OCI-LY7 (cell line): ENCODE data around the gene LMO4.

Source experiments
- EZH2phosphoT487 ChIP-seq: fragments of 200-600 bp; sonication (generic); IDR thresholded peaks from 2 replicates; pipeline ENCODE4 v1.6.1; 2018; ENCODE audit warnings: low read depth, borderline replicate concordance, mild to moderate bottlenecking, mixed run types, antibody characterized with exemption, low read length, moderate library complexity, mixed read lengths
- TF ChIP-seq, protein P1 (sequence below): fragments of 200-600 bp; sonication (generic); conservative IDR thresholded peaks from 2 replicates; pipeline ENCODE4 v1.5.1; 2014; ENCODE audit warnings: mild to moderate bottlenecking, antibody characterized with exemption, low read length, moderate library complexity, mixed read lengths

DNA sequence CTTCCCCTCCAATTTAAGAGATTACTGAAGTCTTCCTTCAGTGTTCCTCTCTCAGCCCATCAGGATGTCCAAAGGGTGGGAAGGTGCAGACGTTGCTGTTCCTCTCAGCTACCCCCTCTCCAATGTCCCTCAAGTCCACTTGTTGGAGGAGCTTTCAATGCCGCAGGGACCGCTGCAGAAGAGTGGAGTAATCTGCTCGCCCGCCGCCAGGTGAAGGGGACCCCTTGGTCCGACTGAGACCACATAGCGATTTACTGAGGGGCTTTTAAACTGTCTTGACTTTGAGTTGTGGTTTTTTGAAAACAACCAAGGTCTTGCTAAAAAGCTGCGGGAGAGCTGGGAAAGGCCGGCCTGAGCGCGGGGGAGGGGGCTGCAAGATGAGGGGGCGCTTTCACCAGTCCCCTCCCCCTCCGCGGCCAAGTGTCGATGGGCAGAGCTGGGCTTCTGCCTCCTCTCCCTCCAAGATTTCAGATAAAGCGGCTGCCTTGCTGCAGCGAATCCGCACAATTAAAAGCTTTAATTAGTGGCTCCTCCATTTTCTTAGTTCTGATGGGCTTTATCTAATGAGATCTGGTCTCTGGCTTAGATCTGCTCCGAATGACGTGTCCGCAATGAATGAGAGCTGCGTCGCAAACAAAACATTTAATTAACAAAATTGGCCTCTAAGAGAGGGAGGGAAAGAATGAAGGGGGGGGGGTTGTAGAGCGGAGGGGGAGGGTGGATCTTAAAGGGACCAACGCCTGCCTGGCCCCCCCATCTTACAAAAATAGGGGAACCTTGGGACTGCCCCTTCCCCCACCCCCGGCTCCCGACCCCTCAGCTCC lies 5.9 kb downstream of the LMO4 start:
- TF ChIP-seq EZH2phosphoT487 = no peak
- TF ChIP-seq, protein P1, sequence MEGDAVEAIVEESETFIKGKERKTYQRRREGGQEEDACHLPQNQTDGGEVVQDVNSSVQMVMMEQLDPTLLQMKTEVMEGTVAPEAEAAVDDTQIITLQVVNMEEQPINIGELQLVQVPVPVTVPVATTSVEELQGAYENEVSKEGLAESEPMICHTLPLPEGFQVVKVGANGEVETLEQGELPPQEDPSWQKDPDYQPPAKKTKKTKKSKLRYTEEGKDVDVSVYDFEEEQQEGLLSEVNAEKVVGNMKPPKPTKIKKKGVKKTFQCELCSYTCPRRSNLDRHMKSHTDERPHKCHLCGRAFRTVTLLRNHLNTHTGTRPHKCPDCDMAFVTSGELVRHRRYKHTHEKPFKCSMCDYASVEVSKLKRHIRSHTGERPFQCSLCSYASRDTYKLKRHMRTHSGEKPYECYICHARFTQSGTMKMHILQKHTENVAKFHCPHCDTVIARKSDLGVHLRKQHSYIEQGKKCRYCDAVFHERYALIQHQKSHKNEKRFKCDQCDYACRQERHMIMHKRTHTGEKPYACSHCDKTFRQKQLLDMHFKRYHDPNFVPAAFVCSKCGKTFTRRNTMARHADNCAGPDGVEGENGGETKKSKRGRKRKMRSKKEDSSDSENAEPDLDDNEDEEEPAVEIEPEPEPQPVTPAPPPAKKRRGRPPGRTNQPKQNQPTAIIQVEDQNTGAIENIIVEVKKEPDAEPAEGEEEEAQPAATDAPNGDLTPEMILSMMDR = no peak
